GM15510 (cell line): ENCODE data around the gene ETNK1.

Source experiments
- POLR2A ChIP-seq: IDR thresholded peaks from 3 replicates; pipeline ENCODE4 v1.6.1; 2011; ENCODE audit warnings: borderline replicate concordance; ENCODE audit not compliant: insufficient read length; ENCODE audit errors: extremely low read depth

The ETNK1 gene

DNA sequence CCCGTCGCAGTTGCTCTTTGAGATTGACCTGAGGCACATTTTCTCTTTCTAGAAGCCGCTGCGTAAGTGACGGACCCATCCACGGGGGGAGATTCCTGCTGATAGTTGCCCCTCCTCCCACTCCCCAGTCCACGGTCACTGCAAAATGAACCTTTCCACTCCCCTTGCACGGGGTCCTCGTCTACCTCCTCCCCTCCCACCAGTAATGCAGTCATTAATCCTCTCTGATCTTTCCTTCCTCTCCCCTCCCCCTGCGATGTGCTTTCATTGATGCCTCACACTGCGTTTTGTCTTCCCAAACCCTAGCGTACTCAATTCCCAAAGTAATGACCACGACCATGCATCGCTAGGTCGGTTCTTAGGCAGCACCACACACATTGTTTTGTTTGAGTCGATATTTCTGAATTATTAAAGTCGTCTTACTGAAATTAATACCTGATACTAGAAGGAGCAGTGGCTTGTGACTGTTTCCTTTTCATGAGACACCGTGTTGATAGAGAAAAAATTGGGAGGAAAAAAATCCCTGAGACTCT is 857 bp downstream of the ETNK1 start:
- no peak for TF ChIP-seq POLR2A

- TF ChIP-seq POLR2A: no peak
Measured at GRCh38 chr12:22626406-22626805, 1.4 kb downstream of the ETNK1 start.

GRCh38 chr12:22627371-22627770 is 2.4 kb downstream of the ETNK1 start:
- no peak for TF ChIP-seq POLR2A

- TF ChIP-seq POLR2A: no peak
Measured at GRCh38 chr12:22628228-22628627, 3.3 kb downstream of the ETNK1 start.

DNA sequence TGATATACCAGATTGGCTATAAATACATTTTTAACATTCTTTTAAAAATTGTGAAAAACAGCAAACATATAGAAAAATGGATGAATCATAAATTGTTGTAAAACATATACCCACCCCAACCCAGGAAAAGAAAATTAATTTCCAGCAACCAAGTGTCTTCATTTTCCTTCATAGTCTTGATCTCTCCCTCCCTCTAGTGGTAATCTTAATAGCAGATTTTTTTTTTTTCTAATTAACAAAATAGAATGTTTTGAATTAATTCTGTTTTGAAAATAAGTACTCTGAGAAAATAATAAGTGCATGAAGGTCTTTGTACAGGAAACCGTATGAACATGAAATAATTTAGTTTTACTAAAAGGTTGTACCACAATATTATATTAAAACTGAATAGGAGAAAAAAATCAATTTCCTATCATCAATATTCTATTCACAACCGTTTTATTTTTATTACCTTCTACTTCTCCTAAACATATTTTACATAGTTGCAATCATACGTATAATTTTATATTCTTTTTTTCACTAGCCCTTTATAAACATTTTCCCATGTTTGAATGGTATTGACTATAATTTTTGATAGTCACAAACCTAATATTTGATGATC is 7.0 kb downstream of the ETNK1 start:
- no peak for TF ChIP-seq POLR2A

DNA sequence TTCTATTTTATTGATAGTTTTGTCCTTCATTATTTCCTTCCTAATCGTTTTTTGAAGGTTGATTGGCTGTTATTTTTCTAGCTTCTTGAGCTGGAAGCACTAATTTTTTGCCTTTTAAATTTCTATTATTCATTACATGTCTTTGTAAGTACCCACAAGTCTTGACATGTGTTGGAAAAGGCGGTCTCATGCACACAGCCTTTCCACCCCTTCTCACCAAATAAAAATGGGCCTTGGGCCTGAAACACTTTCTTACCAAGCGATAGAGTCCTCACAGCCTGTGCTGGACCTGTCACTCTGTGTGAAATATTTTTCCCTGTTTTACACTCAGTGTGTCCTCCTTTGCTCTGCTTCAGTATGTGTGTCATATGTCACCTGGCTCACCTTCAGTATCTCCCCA is 9.9 kb downstream of the ETNK1 start:
- TF ChIP-seq POLR2A: no peak

DNA sequence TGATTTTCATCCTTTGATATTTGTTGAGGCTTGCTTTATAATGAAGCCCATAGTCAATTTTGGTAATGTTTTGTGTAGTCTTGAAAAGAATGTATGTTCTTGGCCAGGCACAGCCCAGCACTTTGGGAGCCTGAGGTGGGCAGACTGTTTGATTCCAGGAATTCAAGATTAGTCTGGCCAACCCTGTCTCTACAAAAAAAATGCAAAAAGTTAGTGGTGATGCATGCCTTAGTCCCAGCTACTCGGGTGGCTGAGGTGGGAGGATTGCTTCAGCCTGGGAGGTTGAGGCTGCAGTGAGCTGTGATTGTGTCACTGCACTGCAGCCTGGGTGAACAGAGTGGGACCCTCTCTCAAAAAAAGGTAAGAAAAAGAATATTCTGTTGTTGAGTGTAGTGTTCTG is 10.8 kb downstream of the ETNK1 start:
- no peak for TF ChIP-seq POLR2A

DNA sequence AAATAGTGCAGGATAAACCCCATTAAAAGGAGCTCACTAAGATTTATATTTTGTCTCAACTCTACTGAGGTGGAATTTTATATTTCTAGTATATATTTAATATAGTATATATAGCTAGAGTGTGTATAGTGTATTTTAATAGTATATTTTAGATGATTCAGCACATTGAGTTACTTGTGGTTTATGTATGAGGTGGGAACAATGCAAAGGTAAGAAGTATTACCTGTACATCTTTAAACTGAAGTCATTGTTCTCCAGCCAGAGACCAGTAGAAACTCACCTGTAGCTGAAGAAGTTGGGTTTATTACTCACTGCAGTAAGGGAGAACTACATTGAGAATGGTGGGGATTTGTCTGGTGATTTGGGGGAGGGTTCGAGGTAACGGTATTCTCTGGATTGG is 15.9 kb downstream of the ETNK1 start:
- TF ChIP-seq POLR2A: no peak

GRCh38 chr12:22641353-22642053 is 16.5 kb downstream of the ETNK1 start:
- no peak for TF ChIP-seq POLR2A

- no peak for TF ChIP-seq POLR2A
Measured at GRCh38 chr12:22648668-22649067, 23.7 kb downstream of the ETNK1 start.

DNA sequence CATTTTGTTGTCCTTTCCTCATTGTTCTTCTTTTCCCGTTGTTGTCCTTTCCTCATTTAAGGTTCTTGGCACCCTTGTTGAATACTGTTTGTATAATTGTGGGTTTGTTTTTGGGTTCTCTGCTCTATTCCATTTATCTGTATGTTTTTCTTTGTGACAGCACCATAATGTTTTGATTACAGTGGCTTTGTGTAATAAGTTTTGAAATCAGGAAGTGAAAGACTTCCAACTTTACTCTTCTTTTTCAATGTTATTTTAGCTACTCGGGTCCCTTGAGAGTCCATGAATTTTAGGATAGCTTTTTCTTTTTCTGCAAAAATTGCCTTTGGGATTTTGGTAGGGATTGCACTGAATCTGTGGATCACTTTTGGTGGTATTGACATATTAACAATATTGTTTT is 28.1 kb downstream of the ETNK1 start:
- TF ChIP-seq POLR2A: no peak

GRCh38 chr12:22653791-22654190 is 28.8 kb downstream of the ETNK1 start:
- no peak for TF ChIP-seq POLR2A

DNA sequence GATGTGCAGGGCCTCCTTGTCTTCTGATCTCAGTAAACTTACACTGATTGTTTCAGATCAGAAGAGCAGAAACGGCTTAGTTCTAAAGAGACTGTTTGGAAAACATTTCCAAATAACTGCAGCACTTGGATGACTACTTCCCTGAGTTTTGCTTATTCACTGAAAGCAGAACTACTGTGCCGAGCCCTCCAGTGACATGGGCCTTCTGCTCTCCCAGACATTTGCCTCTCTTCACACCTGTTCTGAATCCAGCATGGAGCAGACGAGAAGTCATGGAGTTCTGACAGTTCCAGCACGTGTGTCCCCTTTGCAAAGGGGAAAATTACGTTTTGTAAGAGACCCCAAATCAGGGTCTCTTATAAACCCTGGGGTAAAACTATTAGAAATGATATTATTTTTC is 31.4 kb downstream of the ETNK1 start:
- no peak for TF ChIP-seq POLR2A

DNA sequence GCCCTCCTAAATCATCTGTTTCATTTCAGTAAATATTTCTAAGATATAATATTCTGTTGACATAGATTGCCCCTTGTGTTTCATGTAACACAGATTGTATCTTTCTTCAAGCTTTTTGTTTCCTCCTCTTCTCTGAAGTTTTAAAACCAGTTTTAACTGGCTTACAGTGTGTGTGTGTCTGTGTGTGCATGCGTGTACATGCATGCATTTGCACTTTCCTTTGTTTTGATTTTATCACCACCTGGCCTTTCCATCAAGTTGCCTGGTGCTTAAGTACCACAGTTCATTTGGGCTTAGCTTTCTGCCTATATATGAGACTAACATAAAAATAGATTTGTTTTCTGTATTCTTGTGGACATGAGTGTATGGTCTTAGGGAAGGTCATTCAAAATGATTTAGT is 31.9 kb downstream of the ETNK1 start:
- TF ChIP-seq POLR2A: no peak

DNA sequence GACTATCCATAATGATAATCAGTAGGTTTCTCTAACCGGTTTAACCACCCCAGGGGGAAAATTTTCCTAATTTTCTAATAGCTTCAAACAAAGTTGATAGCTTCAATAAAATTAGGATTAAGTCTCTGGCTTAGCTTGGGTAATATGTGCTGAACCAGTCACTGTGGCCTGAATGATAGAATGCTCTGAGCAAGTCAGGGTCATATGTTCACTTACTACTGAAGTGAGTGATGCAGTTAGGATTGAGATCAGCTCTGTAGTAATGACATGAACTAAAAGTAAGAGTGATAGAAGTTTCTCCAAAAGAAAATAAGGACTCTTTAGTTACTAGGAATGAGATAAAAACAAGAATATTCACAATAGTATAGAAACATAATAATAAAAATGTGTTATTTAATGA is 32.6 kb downstream of the ETNK1 start:
- no peak for TF ChIP-seq POLR2A

GRCh38 chr12:22658214-22658613 is 33.2 kb downstream of the ETNK1 start:
- no peak for TF ChIP-seq POLR2A
